HG03439 (cell line): ENCODE data around the gene TNFSF13.

Experiments
- ATAC-seq: cut with Tn5 transposase; IDR thresholded peaks from one replicate; pipeline ENCODE4 v1.9.1; 2021; ENCODE audit warnings: mild to moderate bottlenecking, moderate library complexity; ENCODE audit not compliant: unreplicated experiment

Gene TNFSF13

GRCh38 chr17:7574176-7574953, 15.8 kb downstream of the TNFSF13 start:
- no peak for ATAC-seq

GRCh38 chr17:7575481-7575883, 16.9 kb downstream of the TNFSF13 start:
- no peak for ATAC-seq

- ATAC-seq = no peak
These were observed 17.4 kb downstream of the TNFSF13 start for GRCh38 chr17:7575959-7576358.

DNA sequence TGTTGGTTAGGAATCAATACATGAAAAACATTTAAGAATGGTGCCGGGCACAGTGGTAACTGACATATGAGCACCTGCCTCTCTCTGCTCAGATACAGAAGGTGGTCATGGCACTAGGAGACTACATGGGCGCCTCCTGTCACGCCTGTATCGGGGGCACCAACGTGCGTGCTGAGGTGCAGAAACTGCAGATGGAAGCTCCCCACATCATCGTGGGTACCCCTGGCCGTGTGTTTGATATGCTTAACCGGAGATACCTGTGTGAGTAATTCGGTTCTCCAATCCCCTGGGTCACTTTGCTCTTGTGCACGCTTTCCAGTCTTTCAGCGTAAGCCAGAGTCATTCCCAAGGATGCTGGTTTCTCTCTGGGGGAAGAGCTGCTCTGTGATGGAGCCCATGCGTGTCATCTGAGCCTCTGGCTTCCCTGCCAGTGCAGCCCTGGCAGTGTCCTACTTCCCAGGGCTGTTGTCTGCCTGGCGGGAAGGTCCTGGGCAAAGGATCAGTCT, 17.9 kb downstream of the TNFSF13 start:
- no peak for ATAC-seq

- no peak for ATAC-seq
These were observed 19.0 kb downstream of the TNFSF13 start for GRCh38 chr17:7577327-7578199.

- no peak for ATAC-seq
These were observed 20.7 kb downstream of the TNFSF13 start, which contains the start of gene CD68 for GRCh38 chr17:7579001-7579833. Gene CD68, plus strand, starts transcription at chr17:7579638. Its CDS starts 40 bp downstream, at chr17:7579678.

GRCh38 chr17:7579834-7580603, 21.5 kb downstream of the TNFSF13 start:
- ATAC-seq = no peak

GRCh38 chr17:7580604-7581575, 22.3 kb downstream of the TNFSF13 start:
- no peak for ATAC-seq

GRCh38 chr17:7582396-7583252, 24.1 kb downstream of the TNFSF13 start:
- ATAC-seq = no peak

DNA sequence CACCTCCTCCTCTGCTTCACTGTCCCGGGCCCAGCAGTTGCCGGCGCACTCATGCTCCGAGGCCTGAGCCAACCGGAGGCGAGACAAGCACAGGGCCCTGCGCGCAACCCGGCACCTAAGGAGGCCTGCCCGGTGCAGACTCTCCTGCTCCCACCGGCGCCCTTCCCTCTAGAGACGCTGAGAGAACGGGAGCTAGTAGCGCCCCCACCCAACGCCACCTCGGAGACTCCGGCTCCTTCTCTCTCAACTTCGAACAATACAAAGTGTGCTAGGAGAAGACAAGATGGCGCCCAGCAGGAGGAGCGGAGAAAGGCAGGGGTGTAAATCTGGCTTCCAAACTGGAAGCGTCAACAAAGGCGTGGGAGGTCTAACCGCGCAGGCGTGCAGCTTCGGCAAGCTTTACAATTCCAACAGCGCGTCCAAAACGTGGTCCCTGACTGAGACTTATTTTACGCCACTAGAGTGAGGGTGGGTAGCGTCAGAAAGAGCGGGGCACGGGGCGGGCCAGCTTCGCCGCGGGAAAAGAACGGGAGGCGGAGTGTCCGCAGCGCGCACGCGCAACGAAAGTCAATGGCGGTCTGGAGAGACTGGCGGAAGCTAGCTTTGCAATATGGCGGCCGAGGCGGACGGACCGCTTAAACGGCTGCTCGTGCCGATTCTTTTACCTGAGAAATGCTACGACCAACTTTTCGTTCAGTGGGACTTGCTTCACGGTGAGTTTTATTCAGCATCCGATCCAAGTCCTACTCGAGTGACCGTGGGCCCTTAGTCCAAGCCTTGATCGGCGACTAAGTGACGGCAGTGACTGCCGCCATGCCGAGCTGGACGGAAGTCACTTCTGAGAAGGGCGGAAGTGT, 24.9 kb downstream of the TNFSF13 start, which contains the start of gene MPDU1:
Gene MPDU1 (plus strand): TSS at position 600 of the 857 bp plus-strand sequence. CDS start 11 bp downstream, at position 611.
- peak; percentile 67 for ATAC-seq

DNA sequence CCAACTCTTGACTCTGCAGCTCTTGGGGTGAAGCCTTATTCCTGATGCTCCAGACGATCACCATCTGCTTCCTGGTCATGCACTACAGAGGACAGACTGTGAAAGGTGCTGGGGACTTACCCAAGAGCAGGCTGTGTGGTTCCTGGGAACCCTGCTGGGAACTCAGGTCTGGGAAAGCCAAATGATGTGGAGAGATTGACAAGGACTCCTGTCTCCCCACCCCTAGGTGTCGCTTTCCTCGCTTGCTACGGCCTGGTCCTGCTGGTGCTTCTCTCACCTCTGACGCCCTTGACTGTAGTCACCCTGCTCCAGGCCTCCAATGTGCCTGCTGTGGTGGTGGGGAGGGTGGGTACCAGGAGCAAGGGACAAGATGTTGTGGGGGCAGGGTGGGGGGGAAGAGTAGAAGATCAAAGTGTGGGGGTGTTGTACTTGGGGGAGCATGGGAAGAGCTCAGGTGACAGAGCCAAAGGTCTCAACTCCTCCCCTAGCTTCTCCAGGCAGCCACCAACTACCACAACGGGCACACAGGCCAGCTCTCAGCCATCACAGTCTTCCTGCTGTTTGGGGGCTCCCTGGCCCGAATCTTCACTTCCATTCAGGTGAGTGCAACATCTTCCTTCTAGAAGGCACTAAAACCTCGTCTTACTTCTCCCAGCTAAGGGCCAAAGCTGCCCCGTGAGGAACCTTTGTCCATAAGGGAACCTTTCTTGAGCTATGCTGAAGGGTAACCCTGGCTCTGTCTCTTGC, 28.3 kb downstream of the TNFSF13 start:
- no peak for ATAC-seq

- no peak for ATAC-seq
These were observed 29.0 kb downstream of the TNFSF13 start for GRCh38 chr17:7587420-7588151.

GRCh38 chr17:7588553-7589203, 30.1 kb downstream of the TNFSF13 start:
- no peak for ATAC-seq

- ATAC-seq = no peak
These were observed 30.8 kb downstream of the TNFSF13 start for GRCh38 chr17:7589204-7589868.
